Measurements from ENCODE around the gene MYBBP1A. TPM values are rescaled to one million over a fixed set of nuclear protein-coding genes. Genes with fewer than 3 reads are reported as not detected.

Gene MYBBP1A
- polyA plus RNA-seq, 2 of the 4 experiments (the other 2 are of a cell fraction) = 42.9 to 95.1 TPM

- peaks cover 5% of the 10 kb centered on the region for H3K4me1 ChIP-seq
- no peaks in the 10 kb centered on the region for H3K9me3 ChIP-seq
- CTCF ChIA-PET = interaction anchor here (0.9 to 3.1 kb wide), 5 partner anchors 18 to 88 kb away, joined by 3 to 15 read pairs (median 4); no protein-coding TSS in a partner anchor
- TF ChIP-seq CEBPB (IDR thresholded peaks at IDR 0.05) (no peak), SREBF2 (IDR thresholded peaks at IDR 0.05) (no peak), JUN (IDR thresholded peaks at IDR 0.05) (no peak), PHF8 (IDR thresholded peaks at IDR 0.05; ENCODE audit: borderline replicate concordance, low read depth) (no peak), HOXB5 (CRISPR knock-in tag; IDR thresholded peaks at IDR 0.05) (no peak), BCL3 (IDR thresholded peaks at IDR 0.05) (no peak), CHD4 (IDR thresholded peaks at IDR 0.05; ENCODE audit: borderline replicate concordance) (no peak), ZSCAN20 (CRISPR knock-in tag; IDR thresholded peaks at IDR 0.05) (no peak), KDM5A (IDR thresholded peaks at IDR 0.05) (no peak)
- DNase-seq (ENCODE audit: low read depth in 1 of 2, low spot score in 1 of 2) (no peak), FAIRE-seq (no peak), ATAC-seq (no peak)
- POLR2A ChIA-PET = no interaction called here
- no peak overlapping the region for H3K4me3 ChIP-seq
- no peak overlapping the region for H3K4me2 ChIP-seq
- 96% methylated on average over 5 of the region's 5 CpGs for WGBS (ENCODE audit: missing lambda C conversion rate)
- H3K27ac ChIP-seq = no peak overlapping the region
Observed at GRCh38 chr17:4559966-4560365, 4.8 kb upstream of the MYBBP1A start.

- Histone ChIP-seq H3K4me2 (no peak overlapping the region), H3K27ac (no peak overlapping the region), H3K4me3 (no peak overlapping the region), H3K9me3 (no peaks in the 10 kb centered on the region), H3K4me1 (peaks cover 5% of the 10 kb centered on the region)
- no peak for DNase-seq (ENCODE audit: low read depth in 1 of 2, low spot score in 1 of 2)
- TF ChIP-seq CTCF (IDR thresholded peaks at IDR 0.05) = no peak
- TF ChIP-seq KDM5A (IDR thresholded peaks at IDR 0.05) = no peak
- no peak for TF ChIP-seq BCL3 (IDR thresholded peaks at IDR 0.05)
- 82% methylated on average over 14 of the region's 17 CpGs for WGBS (ENCODE audit: missing lambda C conversion rate)
- POLR2A ChIA-PET = no interaction called here
- CTCF ChIA-PET = interaction anchor here (1.1 to 3.1 kb wide), 3 partner anchors 17 to 89 kb away, joined by 3 to 15 read pairs (median 4); no protein-coding TSS in a partner anchor
- no peak for ATAC-seq
- no peak for FAIRE-seq
Observed at GRCh38 chr17:4559139-4559791, 4.1 kb upstream of the MYBBP1A start.

- ATAC-seq (no peak), DNase-seq (ENCODE audit: low read depth in 1 of 2, low spot score in 1 of 2) (no peak), FAIRE-seq (no peak)
- peaks cover 12% of the 10 kb centered on the region for H3K4me1 ChIP-seq
- no peaks in the 10 kb centered on the region for H3K9me3 ChIP-seq
- TF ChIP-seq E2F6 (IDR thresholded peaks at IDR 0.05; ENCODE audit: borderline replicate concordance, low read depth) (no peak), CHD2 (IDR thresholded peaks at IDR 0.05; ENCODE audit: low read length, partially characterized antibody) (no peak), RAD21 (conservative IDR thresholded peaks at IDR 0.05 in 1 of 2, IDR thresholded peaks at IDR 0.05 in 1 of 2) (no peak), ATOH8 (CRISPR knock-in tag; IDR thresholded peaks at IDR 0.05; ENCODE audit: low read depth) (no peak), RNF2 (IDR thresholded peaks at IDR 0.05; ENCODE audit: borderline replicate concordance, low read depth) (no peak)
- no peak overlapping the region for H3K4me2 ChIP-seq
- H3K27ac ChIP-seq = no peak overlapping the region
- POLR2A ChIA-PET = no interaction called here
- 88% methylated on average over 23 of the region's 24 CpGs for WGBS (ENCODE audit: missing lambda C conversion rate)
- CTCF ChIA-PET = interaction anchor here (3.1 to 5.9 kb wide), 2 partner anchors 8 to 66 kb away, joined by 15 to 78 read pairs; no protein-coding TSS in a partner anchor
- no peak overlapping the region for H3K4me3 ChIP-seq
Observed at GRCh38 chr17:4558347-4558971, 3.3 kb upstream of the MYBBP1A start.
